ENCODE measurements around the gene SORBS1. TPM values are rescaled to one million over a fixed set of nuclear protein-coding genes. Genes with fewer than 3 reads are reported as not detected.
A peak's percentile ranks its signal among the peaks of the same experiment; 100 is the strongest.

SORBS1 gene
- total RNA-seq, 4 donors from 2014 or later: 21.5 to 65.8 (median 30.1) TPM

- Histone ChIP-seq H3K9me3 (no peaks in the 10 kb centered on the region), H3K36me3 (no peaks in the 10 kb centered on the region), H3K4me3 (replicated peaks in 1 of 3) (no peak overlapping the region), H3K4me1 (peaks cover 0 to 8% of the 10 kb centered on the region in 2 donors), H3K27ac (no peak overlapping the region), H3K27me3 (no peaks in the 10 kb centered on the region)
- DNase-seq: no peak
- TF ChIP-seq POLR2A (IDR thresholded peaks at IDR 0.05): no peak
- no peak for TF ChIP-seq CTCF (IDR thresholded peaks at IDR 0.05)
- 90 to 95% methylated on average over 1 of the region's 1 CpG for WGBS, 2 donors
- intact Hi-C loops (cut with DNase I): loop anchor here (10.0 kb wide), 1 partner anchor 49 kb away; no protein-coding TSS in a partner anchor
These were observed 185.8 kb downstream of the SORBS1 start for GRCh38 chr10:95375418-95375817.

DNA sequence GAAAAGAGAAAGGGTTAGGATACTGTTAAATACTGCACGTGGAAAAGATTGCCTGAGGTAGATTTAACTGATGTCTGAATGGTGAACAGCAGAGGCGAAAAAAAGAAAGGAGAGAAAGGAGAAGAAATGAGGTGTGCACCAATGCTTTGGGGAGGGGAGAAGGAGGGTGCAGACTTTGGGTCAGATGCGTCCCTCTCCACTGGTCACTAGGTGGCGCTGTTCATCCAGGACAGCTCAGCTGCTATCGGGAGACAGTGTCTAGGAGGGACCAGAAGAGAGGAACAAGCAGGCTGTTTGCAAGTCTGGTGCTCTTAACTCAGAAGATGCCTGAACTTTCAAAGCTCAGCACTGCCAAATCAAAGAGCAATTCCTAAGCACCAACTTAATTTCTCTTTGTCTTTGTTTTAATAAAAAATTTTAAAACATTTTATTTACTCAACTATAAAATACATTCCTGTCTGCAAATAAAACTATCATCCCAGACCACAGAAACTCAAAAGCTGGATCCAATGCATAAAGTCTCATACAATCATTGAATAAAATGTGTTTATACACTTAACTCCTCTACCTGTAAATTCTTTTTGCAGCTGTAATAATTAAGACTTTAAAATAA is 186.5 kb downstream of the SORBS1 start:
- Histone ChIP-seq H3K9me3 (no peaks in the 10 kb centered on the region), H3K27me3 (no peaks in the 10 kb centered on the region), H3K36me3 (no peaks in the 10 kb centered on the region), H3K4me1 (peaks cover 0 to 8% of the 10 kb centered on the region in 2 donors), H3K4me3 (replicated peaks in 1 of 3) (no peak overlapping the region), H3K27ac (no peak overlapping the region)
- TF ChIP-seq CTCF (IDR thresholded peaks at IDR 0.05) (peak; percentile 72 to 95 (median 85)), POLR2A (IDR thresholded peaks at IDR 0.05) (no peak)
- WGBS, 2 donors: 11 to 13% methylated on average over 5 of the region's 5 CpGs
- intact Hi-C loops (cut with DNase I): loop anchor here (5.0 to 10.0 kb wide), 2 partner anchors 50 to 228 kb away; no protein-coding TSS in a partner anchor
- DNase-seq: peak; percentile 65 to 82

- H3K27me3 ChIP-seq: no peaks in the 10 kb centered on the region
- DNase-seq: no peak
- H3K4me1 ChIP-seq: peaks cover 0 to 8% of the 10 kb centered on the region in 2 donors
- no peak overlapping the region for H3K27ac ChIP-seq
- intact Hi-C loops (cut with DNase I): loop anchor here (5.0 to 10.0 kb wide), 2 partner anchors 51 to 229 kb away; no protein-coding TSS in a partner anchor
- no peak overlapping the region for H3K4me3 ChIP-seq (replicated peaks in 1 of 3)
- H3K9me3 ChIP-seq: no peaks in the 10 kb centered on the region
- TF ChIP-seq POLR2A (IDR thresholded peaks at IDR 0.05): no peak
- TF ChIP-seq CTCF (IDR thresholded peaks at IDR 0.05): no peak
- H3K36me3 ChIP-seq: no peaks in the 10 kb centered on the region
These were observed 187.5 kb downstream of the SORBS1 start for GRCh38 chr10:95373660-95374059.

DNA sequence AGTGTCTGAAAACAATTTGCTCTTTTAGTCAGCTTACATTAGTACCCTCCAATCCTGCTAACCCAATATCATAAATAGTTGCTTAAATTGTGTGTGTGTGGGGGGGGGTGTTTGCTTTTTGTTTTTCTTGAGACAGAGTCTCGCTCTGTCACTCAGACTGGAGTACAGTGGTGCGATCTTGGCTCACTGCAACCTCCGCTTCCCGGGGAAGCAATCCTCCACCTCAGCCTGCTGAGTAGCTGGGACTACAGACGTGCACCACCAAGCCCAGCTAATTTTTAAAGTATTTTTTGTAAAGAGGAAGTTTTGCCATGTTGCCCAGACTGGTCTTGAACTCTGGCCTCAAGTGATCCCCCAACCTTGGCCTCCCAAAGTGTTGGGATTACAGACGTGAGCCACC is 196.8 kb downstream of the SORBS1 start:
- Histone ChIP-seq H3K27me3 (no peaks in the 10 kb centered on the region), H3K4me3 (replicated peaks in 1 of 3) (no peak overlapping the region), H3K9me3 (no peaks in the 10 kb centered on the region), H3K27ac (no peak overlapping the region), H3K4me1 (peaks cover 6 to 27% of the 10 kb centered on the region in 2 donors), H3K36me3 (no peaks in the 10 kb centered on the region)
- DNase-seq: no peak
- TF ChIP-seq CTCF (IDR thresholded peaks at IDR 0.05) (no peak), POLR2A (IDR thresholded peaks at IDR 0.05) (no peak)
- 77 to 83% methylated on average over 6 of the region's 6 CpGs for WGBS, 2 donors
- intact Hi-C loops (cut with DNase I): loop anchor here (10.0 kb wide), 1 partner anchor 160 kb away; no protein-coding TSS in a partner anchor

- intact Hi-C loops (cut with DNase I): loop anchor here (2.0 to 10.0 kb wide), 2 partner anchors 115 to 159 kb away; no protein-coding TSS in a partner anchor
- Histone ChIP-seq H3K36me3 (no peaks in the 10 kb centered on the region), H3K27me3 (no peaks in the 10 kb centered on the region), H3K4me3 (replicated peaks in 1 of 3) (no peak overlapping the region), H3K27ac (no peak overlapping the region), H3K9me3 (no peaks in the 10 kb centered on the region), H3K4me1 (peaks cover 6 to 27% of the 10 kb centered on the region in 2 donors)
- TF ChIP-seq CTCF (IDR thresholded peaks at IDR 0.05): peak; percentile 69 to 96 (median 90)
- TF ChIP-seq POLR2A (IDR thresholded peaks at IDR 0.05): no peak
- DNase-seq: peak; percentile 24 to 35
- whole genome bisulfite sequencing, 2 donors: 2 to 3% methylated on average over 2 of the region's 2 CpGs
These were observed 197.8 kb downstream of the SORBS1 start for GRCh38 chr10:95363303-95363912.
